Airway epithelial cell (primary cell): ENCODE data around the gene RGS12. TPM values are rescaled to one million over a fixed set of nuclear protein-coding genes. Genes with fewer than 3 reads are reported as not detected.

Experiments used
- total RNA-seq: library from RNA; depleted of rRNA; stranded (reverse); fragments of >200 nt; gene quantifications from 2 replicates; pipeline ENCODE4 v1.2.3, GENCODE V29; 2015

Gene RGS12
- 55.4 and 70.9 TPM in 2 replicates for total RNA-seq

GRCh38 chr4:3292571-3293400 lies at the start of gene RGS12:
TSS of gene RGS12 (plus strand) at chr4:3293021. CDS start at chr4:3316171, 23,150 bp downstream.

DNA sequence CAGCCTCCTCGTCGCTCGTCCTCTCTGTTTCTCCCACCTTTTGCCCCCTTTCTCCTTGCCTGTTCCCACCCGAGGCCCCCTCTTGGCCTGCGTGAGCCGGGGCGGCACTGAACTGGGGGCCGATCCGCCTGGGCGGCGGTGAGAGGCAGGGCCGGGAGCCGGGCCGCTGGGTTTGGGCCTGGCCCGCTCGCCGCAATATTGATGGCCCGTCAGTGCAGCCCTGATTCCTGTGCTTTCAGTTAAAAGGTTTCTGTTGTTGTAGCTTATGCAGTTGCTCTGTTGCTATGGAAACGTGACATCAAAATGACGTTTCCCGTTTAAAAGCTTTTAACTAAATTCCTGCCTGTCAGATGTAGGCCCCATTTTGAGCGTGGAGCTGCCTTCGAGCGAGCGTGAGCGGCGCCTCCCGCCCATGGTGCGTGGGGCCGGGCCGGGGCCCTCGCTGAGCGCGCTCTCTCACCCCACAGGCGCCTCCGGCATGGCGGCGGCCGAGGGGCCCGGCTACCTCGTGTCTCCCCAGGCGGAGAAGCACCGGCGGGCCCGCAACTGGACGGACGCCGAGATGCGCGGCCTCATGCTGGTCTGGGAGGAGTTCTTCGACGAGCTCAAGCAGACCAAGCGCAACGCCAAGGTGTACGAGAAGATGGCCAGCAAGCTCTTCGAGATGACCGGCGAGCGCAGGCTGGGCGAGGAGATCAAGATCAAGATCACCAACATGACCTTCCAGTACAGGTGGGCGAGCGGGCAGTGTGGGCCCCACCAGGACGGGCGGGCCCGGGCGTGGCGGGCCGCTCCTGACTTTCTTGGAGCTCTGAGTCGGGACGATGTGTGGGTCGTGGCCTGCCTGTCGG lies 43.8 kb upstream of the RGS12 start, which contains the start of gene MSANTD1:
MSANTD1 (plus strand) TSS at position 349 of the 851 bp plus-strand sequence; CDS start at position 413, 64 bp downstream.

Other genes starting within 250 kb of the RGS12 start
- not detected in 2 replicates for gene HTT-AS, start 218.5 kb upstream of the RGS12 start, total RNA-seq
- 28.7 and 32.5 TPM in 2 replicates for gene HTT, start 218.3 kb upstream of the RGS12 start, total RNA-seq
- gene MSANTD1, start 43.9 kb upstream of the RGS12 start, total RNA-seq, result 0.14 and 0.46 TPM in 2 replicates
- not detected in 2 replicates for gene HGFAC, start 148.9 kb downstream of the RGS12 start, total RNA-seq
- gene DOK7, start 170.3 kb downstream of the RGS12 start, total RNA-seq, result 3.4 and 3.6 TPM in 2 replicates
- gene LRPAP1, start 239.4 kb downstream of the RGS12 start, total RNA-seq, result 147 and 152 TPM in 2 replicates